ENCODE measurements around the gene NRXN2. TPM values are rescaled to one million over a fixed set of nuclear protein-coding genes. Genes with fewer than 3 reads are reported as not detected.

The NRXN2 gene
- total RNA-seq, 1 donor from 2014 or later, result 50.4 TPM

DNA sequence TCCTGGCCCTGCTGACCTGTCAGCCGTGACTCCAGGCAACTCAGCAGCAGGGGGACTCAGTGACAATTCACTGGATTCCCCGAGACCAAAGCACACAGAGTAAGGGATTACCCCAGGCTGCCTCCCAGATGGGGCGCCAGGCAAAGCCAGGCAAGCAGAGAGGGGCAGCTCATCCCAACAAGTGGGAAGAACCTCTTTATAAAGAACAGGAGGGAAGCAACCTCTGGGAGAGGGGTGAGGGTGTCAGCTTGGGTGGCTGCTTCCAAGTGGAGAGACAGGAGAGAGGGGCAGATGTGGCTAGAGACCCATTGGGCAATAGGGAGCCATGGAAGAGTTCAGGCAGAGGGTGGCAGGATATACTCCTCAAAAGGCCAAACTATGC is 130.8 kb downstream of the NRXN2 start:
- TF ChIP-seq, protein P1, sequence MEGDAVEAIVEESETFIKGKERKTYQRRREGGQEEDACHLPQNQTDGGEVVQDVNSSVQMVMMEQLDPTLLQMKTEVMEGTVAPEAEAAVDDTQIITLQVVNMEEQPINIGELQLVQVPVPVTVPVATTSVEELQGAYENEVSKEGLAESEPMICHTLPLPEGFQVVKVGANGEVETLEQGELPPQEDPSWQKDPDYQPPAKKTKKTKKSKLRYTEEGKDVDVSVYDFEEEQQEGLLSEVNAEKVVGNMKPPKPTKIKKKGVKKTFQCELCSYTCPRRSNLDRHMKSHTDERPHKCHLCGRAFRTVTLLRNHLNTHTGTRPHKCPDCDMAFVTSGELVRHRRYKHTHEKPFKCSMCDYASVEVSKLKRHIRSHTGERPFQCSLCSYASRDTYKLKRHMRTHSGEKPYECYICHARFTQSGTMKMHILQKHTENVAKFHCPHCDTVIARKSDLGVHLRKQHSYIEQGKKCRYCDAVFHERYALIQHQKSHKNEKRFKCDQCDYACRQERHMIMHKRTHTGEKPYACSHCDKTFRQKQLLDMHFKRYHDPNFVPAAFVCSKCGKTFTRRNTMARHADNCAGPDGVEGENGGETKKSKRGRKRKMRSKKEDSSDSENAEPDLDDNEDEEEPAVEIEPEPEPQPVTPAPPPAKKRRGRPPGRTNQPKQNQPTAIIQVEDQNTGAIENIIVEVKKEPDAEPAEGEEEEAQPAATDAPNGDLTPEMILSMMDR (IDR thresholded peaks at IDR 0.05; ENCODE audit: partially characterized antibody, unreplicated experiment), result no peak
- H3K4me3 Mint-ChIP-seq (ENCODE audit: unreplicated experiment), result no peak overlapping the region
- peaks cover 14% of the 10 kb centered on the region for H3K36me3 Mint-ChIP-seq (ENCODE audit: unreplicated experiment)
- no peak for DNase-seq
- peaks cover 2% of the 10 kb centered on the region for H3K9me3 Mint-ChIP-seq (ENCODE audit: unreplicated experiment)
- H3K27me3 Mint-ChIP-seq (ENCODE audit: unreplicated experiment), result peaks cover 2% of the 10 kb centered on the region
- H3K4me1 Mint-ChIP-seq (ENCODE audit: low read depth, unreplicated experiment), result no peaks in the 10 kb centered on the region
- no peak overlapping the region for H3K27ac Mint-ChIP-seq (ENCODE audit: unreplicated experiment)

DNA sequence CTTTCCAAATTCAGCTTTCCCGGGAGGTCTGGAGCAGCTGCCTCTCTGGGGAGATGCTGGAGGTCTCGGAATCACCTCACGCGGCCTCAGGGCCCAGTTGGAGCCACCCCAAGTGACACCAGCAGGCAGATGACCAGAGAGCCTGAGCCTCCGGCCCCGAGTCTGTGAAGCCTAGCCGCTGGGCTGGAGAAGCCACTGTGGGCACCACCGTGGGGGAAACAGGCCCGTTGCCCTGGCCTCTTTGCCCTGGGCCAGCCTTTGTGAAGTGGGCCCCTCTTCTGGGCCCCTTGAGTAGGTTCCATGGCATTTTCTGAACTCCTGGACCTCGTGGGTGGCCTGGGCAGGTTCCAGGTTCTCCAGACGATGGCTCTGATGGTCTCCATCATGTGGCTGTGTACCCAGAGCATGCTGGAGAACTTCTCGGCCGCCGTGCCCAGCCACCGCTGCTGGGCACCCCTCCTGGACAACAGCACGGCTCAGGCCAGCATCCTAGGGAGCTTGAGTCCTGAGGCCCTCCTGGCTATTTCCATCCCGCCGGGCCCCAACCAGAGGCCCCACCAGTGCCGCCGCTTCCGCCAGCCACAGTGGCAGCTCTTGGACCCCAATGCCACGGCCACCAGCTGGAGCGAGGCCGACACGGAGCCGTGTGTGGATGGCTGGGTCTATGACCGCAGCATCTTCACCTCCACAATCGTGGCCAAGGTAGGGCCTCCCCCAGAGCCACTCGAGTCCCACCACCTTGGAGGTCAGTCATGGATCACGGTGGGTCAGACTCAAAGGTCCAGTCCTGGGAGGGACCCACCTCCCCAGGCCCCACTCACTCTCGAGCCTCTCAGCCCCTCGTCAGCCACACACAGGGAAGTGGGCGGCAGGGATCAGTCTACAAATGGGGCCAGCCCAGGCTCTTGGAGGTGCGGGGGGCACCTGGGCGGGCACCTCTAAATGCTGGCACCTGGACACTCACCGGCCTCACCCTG is 131.5 kb downstream of the NRXN2 start:
- Mint-ChIP-seq H3K9me3 (ENCODE audit: unreplicated experiment) (peaks cover 3% of the 10 kb centered on the region), H3K36me3 (ENCODE audit: unreplicated experiment) (peaks cover 14% of the 10 kb centered on the region), H3K27ac (ENCODE audit: unreplicated experiment) (no peak overlapping the region), H3K4me3 (ENCODE audit: unreplicated experiment) (no peak overlapping the region), H3K4me1 (ENCODE audit: low read depth, unreplicated experiment) (no peaks in the 10 kb centered on the region), H3K27me3 (ENCODE audit: unreplicated experiment) (peaks cover 2% of the 10 kb centered on the region)
- no peak for DNase-seq
- TF ChIP-seq, protein P1 (IDR thresholded peaks at IDR 0.05; ENCODE audit: partially characterized antibody, unreplicated experiment), result no peak

DNA sequence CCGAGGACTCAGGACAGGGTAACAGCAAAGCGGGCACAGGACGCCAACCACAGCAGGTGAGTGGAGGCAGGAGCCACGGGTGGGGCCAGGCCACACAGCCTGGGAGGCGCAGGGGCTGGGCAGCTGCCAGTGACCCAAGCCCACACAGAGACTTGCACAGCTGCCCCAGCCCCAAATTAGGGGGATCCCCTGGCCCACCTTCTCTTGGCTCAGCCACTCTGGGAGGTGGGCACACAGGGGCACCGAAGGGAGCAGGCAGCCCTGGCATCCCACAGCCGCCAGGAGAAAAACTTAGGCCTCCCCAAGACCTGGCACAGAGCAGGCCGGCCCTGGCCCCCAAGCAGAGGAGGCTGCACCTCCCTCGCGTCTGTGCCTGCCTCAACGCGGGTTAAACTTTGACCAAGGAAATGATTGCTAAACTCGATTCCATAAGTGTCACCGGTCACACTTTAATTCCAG is 132.2 kb downstream of the NRXN2 start, which contains the start of gene SLC22A12:
Gene SLC22A12, plus strand, starts transcription at position 458 of the 459 bp plus-strand sequence. CDS start 337 bp downstream, outside the sequence.
- Mint-ChIP-seq H3K36me3 (ENCODE audit: unreplicated experiment) (peaks cover 14% of the 10 kb centered on the region), H3K4me1 (ENCODE audit: low read depth, unreplicated experiment) (no peaks in the 10 kb centered on the region), H3K4me3 (ENCODE audit: unreplicated experiment) (no peak within 1 kb of the TSS), H3K9me3 (ENCODE audit: unreplicated experiment) (peaks cover 4% of the 10 kb centered on the region), H3K27ac (ENCODE audit: unreplicated experiment) (no peak within 1 kb of the TSS), H3K27me3 (ENCODE audit: unreplicated experiment) (peaks cover 2% of the 10 kb centered on the region)
- DNase-seq, result no peak
- TF ChIP-seq, protein P1 (IDR thresholded peaks at IDR 0.05; ENCODE audit: partially characterized antibody, unreplicated experiment), result no peak

DNA sequence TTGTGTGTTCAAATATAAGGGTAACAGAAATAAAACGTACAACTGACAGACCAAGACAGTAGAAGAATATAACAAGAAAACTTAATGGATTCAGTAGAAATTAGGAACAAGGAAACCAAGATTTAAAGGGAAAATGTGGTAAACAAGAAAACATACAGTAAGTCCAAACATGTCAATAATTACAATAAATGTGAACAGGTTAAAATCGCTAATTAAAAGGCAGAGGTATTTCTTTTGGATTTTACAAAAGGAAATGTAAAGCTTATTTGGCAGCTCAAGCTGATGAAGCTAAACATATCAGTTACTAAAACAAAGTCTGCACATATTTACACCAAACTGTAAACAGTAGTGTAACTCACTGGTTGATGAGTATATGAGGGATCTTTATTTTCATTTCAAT is 134.3 kb downstream of the NRXN2 start:
- no peaks in the 10 kb centered on the region for H3K4me1 Mint-ChIP-seq (ENCODE audit: low read depth, unreplicated experiment)

More for the DNA sequence above, 134.3 kb downstream of the NRXN2 start:
- Mint-ChIP-seq H3K27me3 (ENCODE audit: unreplicated experiment) (peaks cover 2% of the 10 kb centered on the region), H3K36me3 (ENCODE audit: unreplicated experiment) (peaks cover 14% of the 10 kb centered on the region), H3K27ac (ENCODE audit: unreplicated experiment) (no peak overlapping the region), H3K9me3 (ENCODE audit: unreplicated experiment) (peaks cover 4% of the 10 kb centered on the region), H3K4me3 (ENCODE audit: unreplicated experiment) (no peak overlapping the region)
- DNase-seq, result no peak
- TF ChIP-seq, protein P1 (IDR thresholded peaks at IDR 0.05; ENCODE audit: partially characterized antibody, unreplicated experiment), result no peak
